GM18868 (cell line): ENCODE data around the gene KLHDC8A.
"Not testable (repeated sequence)": the region's sequence is repeated elsewhere in the genome, so short reads cannot be mapped to it uniquely, and the experiment has no call there.

Source experiments
- ATAC-seq: cut with Tn5 transposase; IDR thresholded peaks from one replicate; pipeline ENCODE4 v1.9.1; 2021; ENCODE audit warnings: mild to moderate bottlenecking, moderate library complexity; ENCODE audit not compliant: unreplicated experiment

The KLHDC8A gene, protein sequence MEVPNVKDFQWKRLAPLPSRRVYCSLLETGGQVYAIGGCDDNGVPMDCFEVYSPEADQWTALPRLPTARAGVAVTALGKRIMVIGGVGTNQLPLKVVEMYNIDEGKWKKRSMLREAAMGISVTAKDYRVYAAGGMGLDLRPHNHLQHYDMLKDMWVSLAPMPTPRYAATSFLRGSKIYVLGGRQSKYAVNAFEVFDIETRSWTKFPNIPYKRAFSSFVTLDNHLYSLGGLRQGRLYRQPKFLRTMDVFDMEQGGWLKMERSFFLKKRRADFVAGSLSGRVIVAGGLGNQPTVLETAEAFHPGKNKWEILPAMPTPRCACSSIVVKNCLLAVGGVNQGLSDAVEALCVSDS

DNA sequence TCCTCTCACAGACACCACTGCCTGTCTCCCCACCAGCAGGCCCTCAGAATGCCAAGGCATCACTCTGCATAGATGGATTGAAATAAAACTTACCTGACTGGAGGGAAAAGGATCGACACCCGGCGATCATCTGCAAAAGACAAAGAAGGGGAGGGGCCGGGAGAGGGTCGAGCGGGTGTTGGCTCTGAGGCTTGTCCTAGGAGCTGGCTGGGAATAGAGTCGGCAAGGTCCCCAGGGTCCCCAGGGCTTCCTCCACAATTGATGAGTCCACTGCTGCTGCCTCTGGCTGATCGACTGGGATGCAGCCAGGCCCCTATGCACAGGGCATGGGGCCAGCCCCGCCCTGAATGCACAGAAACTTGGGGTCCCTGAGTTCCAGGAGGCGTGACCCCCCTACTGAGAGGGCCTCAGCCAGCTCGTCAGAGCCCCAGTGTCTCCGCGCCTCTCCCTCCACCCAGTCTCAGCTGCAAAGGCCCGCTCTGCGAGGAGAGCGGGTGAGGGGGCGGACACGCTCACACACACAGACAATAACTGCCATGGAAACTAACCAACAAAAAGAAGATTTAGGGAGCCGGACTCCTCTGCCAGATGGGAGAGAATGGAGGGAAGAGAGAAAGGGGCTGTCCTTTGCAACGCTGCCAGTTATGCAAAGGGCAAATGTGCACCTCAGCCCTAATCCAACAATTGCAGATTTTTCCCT, at the start of gene KLHDC8A:
Gene KLHDC8A (minus strand): TSS at position 483 of the 700 bp plus-strand sequence. CDS start 13,318 bp downstream, outside the sequence.
- ATAC-seq: no peak

DNA sequence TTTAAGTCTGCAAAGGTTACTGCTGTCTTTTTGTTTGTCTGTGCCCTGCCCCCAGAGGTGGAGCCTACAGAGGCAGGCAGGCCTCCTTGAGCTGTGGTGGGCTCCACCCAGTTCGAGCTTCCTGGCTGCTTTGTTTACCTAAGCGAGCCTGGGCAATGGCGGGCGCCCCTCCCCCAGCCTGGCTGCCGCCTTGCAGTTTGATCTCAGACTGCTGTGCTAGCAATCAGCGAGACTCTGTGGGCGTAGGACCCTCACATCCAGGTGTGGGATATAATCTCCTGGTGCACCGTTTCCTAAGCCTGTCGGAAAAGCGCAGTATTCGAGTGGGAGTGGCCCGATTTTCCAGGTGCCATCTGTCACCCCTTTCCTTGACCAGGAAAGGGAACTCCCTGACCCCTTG, 49.5 kb upstream of the KLHDC8A start:
- ATAC-seq: not testable (repeated sequence)

DNA sequence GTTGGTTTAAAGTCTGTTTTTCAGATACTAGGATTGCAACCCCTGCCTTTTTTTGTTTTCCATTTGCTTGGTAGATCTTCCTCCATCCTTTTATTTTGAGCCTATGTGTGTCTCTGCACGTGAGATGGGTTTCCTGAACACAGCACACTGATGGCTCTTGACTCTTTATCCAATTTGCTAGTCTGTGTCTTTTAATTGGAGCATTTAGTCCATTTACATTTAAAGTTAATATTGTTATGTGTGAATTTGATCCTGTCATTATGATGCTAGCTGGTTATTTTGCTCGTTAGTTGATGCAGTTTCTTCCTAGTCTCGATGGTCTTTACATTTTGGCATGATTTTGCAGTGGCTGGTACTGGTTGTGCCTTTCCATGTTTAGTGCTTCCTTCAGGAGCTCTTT, 47.8 kb upstream of the KLHDC8A start:
- ATAC-seq: not testable (repeated sequence)

DNA sequence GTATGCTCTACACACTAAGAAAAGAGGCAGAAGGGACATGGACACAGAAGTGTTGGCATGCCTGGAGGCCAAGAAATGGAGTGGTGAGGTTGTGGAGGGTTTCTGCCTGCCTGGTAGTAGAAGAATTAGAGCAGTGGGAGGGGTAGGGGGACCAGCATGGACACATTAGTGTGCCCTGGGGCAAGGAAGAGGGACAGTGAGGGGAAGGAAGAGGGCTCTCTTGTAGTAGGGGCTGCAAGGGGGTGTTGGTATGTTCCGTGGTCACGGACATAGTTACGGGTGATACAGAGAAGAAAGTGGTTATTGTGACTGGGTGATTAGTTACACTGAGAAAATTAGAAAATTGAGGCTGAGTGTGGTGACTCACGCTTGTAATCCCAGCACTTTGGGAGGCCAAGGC, 41.9 kb upstream of the KLHDC8A start:
- no peak for ATAC-seq

DNA sequence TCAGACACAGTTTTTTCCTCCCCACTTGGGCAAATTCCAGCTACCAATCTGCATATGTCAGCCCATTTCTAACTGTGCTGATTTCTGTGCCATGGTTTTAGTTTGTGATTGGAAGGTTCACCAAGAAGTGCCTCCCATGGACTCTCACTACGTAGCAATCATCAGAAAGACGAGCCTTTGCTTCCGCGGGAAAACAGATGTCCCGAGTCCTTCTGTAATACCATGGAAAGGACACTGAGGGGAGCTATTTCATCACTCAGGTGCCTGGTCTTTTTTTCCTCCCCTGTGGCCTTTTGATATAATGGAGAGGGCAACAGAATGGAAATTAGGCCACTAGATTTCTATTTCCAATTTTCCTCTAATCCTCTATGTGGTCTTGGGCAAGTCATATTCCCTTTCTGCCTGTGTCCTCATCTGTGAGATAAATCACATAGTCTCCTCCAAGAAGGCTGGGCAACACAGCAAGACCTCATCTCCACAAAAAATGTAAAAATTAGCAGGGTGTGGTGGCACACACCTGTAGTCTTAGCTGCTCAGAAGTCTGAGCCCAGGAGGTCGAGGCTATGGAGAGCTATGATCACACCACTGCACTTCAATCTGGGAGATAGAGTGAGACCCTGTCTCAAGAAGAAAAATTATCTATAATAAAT, 40.4 kb upstream of the KLHDC8A start:
- ATAC-seq: no peak

DNA sequence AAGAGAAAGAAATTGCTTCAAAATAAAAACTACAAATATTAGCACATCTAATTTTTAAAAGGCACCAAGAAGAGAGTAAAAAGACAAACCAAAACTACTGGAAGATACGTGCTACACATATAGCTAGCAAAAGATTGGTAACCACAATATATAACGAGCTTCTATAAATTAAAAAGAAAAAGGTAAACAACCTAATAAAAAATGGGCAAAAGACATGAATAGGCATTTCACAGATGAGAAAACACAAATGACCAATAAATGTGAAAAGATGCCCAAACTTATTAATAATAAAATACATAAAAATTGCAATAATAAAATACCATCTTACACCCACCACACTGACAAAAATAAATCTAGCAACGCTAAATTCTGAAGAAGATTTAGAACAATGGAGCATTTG, 38.9 kb upstream of the KLHDC8A start:
- no peak for ATAC-seq

DNA sequence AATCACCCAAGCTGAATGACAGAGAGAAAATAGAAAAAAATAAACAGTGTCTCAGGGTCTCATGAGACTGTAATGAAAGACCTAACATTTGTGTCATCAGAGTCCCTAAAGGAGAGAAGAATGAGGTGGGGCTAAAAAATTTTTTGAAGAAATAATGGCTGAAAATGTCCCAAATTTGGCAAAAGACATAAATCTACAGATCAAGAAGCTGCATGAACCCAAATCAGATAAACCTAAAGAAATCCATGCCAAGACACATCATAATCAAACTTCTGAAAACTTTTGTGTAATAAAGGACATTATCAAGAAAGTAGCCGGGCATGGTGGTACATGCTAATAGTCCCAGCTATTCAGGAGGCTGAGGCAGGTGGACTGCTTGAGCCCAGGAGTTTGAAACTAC, 35.9 kb upstream of the KLHDC8A start:
- no peak for ATAC-seq

DNA sequence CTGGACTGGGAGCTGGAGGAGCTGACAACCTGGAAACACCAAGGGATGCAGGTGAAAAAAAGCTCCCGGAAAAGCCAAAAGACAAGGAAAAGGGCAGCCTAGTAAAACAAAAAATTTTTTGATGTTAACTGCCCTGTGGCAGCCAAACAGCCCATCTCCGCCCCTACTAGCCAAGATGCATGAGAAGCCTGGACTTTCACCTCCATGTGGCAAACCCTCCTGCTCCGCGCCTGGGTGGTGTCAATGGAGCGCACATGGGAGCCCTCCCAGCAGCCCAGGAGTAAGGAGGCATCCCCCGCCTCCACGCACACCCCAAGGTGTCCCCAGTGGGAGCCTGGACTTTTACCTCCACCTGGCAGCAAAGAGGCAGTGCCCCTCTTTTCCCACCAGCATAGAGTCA, 34.7 kb upstream of the KLHDC8A start:
- ATAC-seq: no peak

DNA sequence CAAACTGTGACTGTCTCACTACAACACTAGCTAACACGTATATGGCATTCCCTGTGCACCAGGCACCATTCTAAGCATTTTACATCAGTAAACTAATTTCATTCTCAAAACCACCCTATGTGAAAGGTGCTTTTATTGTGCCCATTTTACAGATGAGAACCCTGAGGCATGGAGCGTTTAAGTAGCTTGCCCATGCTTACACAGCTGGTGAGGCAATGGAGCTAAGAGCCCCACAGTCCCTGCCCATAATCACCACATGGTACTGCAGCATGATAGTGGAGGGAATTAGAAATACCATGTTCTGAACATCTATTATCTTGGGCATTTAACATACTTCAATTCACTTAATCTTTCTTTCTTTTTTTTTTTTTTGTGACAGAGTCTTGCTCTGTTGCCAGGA, 31.1 kb upstream of the KLHDC8A start:
- ATAC-seq: no peak

DNA sequence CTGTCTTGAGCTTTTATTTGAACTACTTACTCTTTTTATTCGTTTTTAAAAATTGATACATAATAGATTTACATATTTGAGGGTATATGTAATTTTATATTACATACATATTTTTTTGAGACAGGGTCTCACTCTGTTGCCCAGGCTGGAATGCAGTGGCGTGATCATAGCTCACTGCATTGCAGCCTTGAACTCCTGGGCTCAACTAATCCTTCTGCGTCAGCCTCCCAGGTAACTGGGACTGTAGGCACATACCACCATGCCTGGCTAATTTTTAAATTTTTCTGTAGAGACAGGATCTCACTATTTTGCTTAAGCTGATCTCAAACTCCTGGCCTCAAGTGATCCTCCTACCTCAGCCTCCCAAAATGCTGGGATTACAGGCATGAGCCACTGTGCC, 26.3 kb upstream of the KLHDC8A start:
- ATAC-seq: not testable (repeated sequence)

DNA sequence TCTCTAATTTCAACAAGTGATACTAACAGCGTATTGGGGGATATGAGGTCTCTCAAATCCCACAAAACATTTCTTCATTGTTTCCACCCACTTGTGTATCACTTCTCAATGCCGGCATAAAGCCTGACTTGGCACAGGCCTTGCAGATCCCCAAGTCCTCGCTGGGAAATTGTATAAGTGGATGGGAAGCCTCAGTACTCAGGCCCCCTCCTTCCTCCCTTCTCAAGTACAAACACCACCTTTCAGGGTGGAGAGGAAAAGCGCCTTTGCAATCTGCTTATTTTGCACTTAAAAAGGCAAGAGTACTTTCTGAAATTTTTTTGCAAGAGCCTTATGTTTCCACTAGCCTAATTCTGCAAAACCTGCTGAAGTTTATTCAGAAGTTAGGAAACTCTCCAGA, 25.8 kb upstream of the KLHDC8A start:
- ATAC-seq: no peak

DNA sequence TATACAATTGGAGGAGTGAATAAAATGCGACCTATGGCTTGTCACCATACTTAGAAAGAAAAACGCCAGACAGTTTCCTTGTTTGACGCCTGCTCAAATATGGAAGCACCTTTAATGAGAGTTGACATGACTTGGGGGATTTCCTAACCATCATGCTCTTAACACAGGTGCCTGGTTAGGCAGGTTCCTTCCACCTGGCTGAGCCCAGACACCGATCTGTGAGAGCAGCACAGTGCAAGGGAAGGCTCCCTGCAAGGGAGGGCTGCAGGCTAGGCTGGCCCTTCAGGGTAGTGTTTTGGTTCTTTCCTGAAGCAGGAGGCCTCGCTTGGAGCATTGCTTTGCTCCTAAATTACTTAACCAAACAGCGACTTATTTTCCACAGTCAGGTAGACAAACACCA, 24.6 kb upstream of the KLHDC8A start:
- no peak for ATAC-seq

DNA sequence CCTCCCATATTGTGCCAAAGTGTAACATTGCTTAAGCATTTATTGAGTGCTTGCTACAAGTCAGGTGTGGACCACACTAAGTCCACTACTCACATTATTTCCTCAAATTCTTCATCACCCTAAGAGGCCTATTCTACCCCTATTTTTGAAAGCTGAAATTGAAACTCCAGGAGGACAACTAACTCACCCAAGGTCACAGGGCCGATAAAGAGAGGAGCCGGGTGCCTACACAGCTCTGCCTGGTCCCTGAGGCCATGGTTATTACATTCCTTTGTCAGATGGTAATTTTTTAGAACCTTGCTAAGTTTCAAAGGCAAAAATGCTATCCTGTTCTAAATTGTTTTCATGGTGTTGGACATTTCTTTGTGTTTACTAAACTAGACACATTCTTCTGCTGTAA, 24.2 kb upstream of the KLHDC8A start:
- ATAC-seq: no peak

DNA sequence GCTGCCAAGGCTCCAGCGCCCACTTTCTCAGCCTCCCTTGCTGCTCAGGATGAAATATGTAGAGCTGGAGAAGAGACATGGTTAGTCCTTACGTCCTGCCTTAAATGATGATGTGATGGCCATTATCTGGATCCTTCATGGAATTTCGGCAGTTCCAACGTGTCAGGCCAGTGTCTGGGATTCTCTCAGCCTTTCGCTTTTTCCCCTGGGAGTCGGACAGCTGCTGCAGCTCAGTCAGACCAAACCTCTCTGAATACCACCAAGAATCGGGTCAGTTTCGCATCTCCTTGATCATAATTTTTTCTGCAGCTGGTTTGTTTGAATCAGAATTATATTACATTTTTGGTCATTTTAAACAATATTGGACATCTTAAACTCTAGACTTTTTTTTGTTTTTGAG, 22.3 kb upstream of the KLHDC8A start:
- ATAC-seq: no peak

DNA sequence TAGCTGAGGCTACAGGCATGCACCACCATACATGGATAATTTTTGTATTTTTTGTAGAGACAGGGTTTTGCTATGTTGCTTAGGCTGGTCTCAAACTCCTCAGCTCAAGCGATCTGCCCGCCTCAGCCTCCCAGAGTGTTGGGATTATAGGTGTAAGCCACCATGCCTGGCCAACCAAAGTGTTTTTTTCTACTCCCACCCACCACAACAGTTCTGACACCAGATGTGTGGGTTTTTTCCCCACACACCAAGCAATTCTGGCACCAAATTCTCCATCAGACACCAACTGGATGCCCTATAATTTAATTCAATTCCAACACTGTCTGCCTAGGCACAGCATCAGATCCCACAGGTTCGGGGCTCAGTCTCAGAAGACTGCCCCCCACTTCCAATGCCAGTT, 20.6 kb upstream of the KLHDC8A start:
- no peak for ATAC-seq

DNA sequence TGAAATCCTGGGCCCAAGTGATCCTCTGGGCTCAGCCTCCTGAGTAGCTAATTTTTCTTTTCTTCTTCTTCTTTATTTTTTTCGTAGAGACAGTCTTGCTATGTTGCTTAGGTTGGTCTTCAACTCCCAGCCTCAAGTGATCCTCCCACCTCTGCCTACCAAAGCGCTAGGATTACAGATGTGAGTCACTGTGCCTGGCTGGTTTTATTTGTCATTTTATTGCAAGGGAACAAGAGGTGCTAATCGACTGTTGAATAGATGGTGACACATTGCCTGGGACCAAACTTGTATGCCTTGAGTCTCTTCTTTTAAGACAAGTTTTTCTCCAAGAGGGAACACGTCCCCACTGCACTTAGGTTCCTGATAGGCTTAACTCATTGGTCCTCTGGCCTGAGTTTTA, 20.0 kb upstream of the KLHDC8A start:
- no peak for ATAC-seq

DNA sequence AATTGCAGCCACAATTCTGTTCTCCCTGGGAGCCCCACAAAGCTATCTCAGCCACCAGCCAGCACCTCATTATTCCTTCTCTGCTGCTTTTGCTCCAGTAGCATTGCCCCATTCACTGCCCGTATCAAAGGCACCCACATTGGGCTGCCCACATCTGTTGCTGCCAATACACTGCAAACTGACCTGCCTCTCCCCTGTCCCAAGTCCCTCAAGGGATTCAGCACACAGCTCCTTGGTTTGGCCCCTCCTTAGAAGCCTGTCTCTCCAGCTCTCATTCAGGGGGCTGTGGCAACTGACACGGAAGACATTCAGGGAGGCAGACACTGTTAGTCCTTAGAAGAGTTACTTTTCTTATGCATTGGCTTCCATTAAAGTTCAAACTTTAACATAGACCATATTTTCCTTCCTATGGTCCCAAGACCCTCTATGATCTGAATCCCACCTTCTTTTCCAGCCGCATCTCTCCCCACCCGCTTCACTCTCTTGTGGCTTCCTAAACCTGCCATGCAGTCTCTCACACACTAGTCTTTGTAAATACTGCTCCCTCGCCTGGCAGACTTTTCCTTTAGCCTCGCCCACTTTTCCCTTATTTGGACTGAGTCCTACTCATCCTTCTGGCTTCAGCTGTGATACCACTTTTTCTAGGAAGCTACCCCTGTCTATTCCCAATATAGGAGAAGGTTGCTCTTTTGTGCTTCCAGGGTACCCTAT, 19.3 kb upstream of the KLHDC8A start:
- no peak for ATAC-seq

DNA sequence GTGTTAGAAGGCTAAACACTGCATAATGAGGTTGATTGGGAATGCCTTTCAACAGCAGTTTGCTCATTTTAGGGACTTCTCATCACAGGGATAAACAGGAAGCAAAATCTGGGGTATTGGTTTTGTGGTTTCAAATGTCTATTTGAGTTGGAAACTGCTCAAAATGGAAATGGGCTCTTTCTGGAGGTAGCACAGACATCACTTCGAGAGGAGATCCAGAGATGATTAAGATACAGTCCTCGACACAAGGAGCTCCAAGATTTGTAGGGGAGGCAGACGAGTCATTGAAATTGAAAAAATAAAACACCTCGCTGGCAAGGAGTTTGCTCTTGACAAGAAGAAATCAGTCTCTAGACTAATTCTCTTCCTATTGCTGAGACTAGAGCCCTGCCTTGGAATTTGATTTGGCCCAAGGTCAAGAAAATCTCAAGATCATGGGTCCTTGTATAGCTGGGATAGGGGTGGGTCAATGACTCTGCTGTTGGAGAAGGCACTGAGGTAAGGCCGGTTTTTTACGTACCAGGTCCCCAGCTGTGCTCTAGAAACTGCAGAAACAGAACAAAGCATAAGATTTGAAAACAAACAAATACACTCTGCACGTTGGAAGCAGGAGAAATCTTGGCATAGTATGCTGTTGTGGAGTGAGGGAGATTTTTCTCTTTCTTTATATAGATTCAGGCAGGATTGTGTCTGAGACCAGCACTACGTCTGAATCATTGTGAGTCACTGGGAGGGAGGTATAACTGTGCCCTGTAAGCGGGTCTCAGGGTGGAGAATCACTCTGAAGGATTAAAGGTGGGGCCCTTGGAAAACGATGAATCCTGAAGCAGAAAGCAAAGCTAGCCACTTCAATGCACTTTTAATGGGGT, 17.7 kb upstream of the KLHDC8A start:
- no peak for ATAC-seq

DNA sequence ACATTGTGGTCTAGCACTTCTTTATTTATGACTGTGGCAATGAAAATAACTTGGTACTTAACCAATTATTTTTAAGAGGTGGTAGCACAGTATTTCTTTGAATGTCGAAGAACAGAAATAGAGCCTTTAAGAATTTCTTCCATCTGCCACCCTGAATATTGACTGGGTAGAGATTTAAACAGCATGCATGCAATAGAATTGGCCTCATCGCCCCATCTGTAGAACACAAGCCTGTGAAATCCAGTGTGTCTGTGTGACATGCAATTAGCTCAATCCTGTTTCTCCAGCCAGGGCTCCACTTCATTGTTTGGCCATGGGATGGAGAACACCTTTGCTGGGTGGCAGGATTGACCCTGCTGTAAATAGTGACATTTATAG, 17.1 kb upstream of the KLHDC8A start:
- ATAC-seq: no peak

DNA sequence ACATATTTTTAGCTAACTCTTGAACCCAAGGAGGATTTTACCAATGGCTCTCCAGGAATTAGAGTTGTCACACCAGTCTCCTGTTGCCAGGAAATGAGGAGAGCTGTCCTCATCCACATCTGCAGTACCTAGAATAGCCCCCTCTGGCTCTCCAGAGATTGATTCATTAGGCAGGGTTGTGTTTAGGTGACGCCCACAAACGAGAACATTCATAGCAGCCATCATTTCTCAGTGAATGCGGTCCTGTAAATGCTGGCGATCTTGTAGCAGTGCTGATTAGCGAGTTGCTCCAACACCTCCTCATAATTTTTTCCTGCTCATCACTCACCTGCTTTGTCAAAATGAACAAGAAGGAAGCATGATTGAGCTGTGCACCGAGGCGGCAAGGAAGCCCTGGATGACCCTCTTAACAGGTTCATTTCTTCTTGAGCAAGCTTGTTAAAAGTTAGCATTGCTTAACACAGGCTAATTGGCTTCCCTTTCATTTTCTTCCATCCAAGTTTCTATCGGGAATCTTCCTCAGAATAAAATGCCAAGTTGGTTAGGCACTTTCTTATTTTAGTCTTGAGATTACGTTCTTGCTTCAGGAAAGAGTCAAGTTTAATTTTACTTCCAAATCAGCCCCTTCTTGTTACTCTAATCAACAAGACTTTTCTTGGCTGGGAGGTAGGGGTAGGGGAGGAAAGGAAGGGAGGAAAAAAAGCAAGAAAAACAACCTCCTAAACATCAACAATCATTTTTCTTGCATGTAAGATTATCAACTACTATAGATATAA, 16.5 kb upstream of the KLHDC8A start:
- no peak for ATAC-seq
